WTC11 (cell line): ENCODE data around the gene LVRN. TPM values are rescaled to one million over a fixed set of nuclear protein-coding genes. Genes with fewer than 3 reads are reported as not detected.

Source experiments
- ATAC-seq: fragments of 200-7000 bp; cut with Tn5 transposase; 2 replicates; pipeline ENCODE4 v1.10.0; 2021; ENCODE audit warnings: mild to moderate bottlenecking, moderate library complexity
- CTCF ChIA-PET: fragments of 300-600 bp; sonication (Branson Sonifier 250); formaldehyde crosslinking; loops from one replicate; lab custom pipeline; 2021; ENCODE audit warnings: antibody characterized with exemption; lab: Charles Lee
- POLR2A ChIA-PET: fragments of 350-600 bp; sonication (Branson Sonifier 250); formaldehyde crosslinking; loops from one replicate; lab custom pipeline; 2021; ENCODE audit warnings: antibody characterized with exemption; lab: Charles Lee
- DNase-seq: peaks from one replicate; pipeline ENCODE4 v3.0.0; 2021; ENCODE audit warnings: low spot score
- H3K27ac Mint-ChIP-seq: 2 replicates; pipeline ENCODE4 v1.8.0; 2021; ENCODE audit warnings: mixed read lengths
- H3K27me3 Mint-ChIP-seq: 2 replicates; pipeline ENCODE4 v1.8.0; 2021; ENCODE audit warnings: low read depth, mild to moderate bottlenecking, moderate library complexity, mixed read lengths
- H3K36me3 Mint-ChIP-seq: 2 replicates; pipeline ENCODE4 v1.8.0; 2021; ENCODE audit warnings: mixed read lengths
- H3K4me1 Mint-ChIP-seq: 2 replicates; pipeline ENCODE4 v1.8.0; 2022; ENCODE audit warnings: mixed read lengths
- H3K4me3 Mint-ChIP-seq: 2 replicates; pipeline ENCODE4 v1.8.0; 2021; ENCODE audit warnings: mild to moderate bottlenecking, moderate library complexity, mixed read lengths
- H3K9me3 Mint-ChIP-seq: 2 replicates; pipeline ENCODE4 v1.8.0; 2021; ENCODE audit warnings: mixed read lengths
- CDX4 ChIP-seq: fragments of 250-450 bp; sonication (Bioruptor Pico); IDR thresholded peaks from 2 replicates; pipeline ENCODE4 v1.9.0; 2021; ENCODE audit warnings: moderate library complexity, mild to moderate bottlenecking, inconsistent platforms, borderline replicate concordance
- E2F5 ChIP-seq: sonication (generic); formaldehyde crosslinking; IDR thresholded peaks from 2 replicates; pipeline ENCODE4 v1.8.1; 2022; ENCODE audit warnings: mild to moderate bottlenecking, moderate library complexity, missing genetic modification reagents
- ERG ChIP-seq: fragments of 250-450 bp; sonication (Bioruptor Pico); IDR thresholded peaks from 2 replicates; pipeline ENCODE4 v1.8.0; 2021; ENCODE audit warnings: mild to moderate bottlenecking
- FOXJ3 ChIP-seq: sonication (generic); formaldehyde crosslinking; IDR thresholded peaks from 2 replicates; pipeline ENCODE4 v1.9.0; 2021; ENCODE audit warnings: missing genetic modification reagents, mild to moderate bottlenecking, borderline replicate concordance
- GTF2I ChIP-seq: fragments of 250-450 bp; sonication (Bioruptor Pico); conservative IDR thresholded peaks from 2 replicates; pipeline ENCODE4 v1.4.0; 2021; ENCODE audit warnings: mild to moderate bottlenecking
- MXD4 ChIP-seq: fragments of 250-450 bp; sonication (Bioruptor Pico); IDR thresholded peaks from 2 replicates; pipeline ENCODE4 v1.8.0; 2021; ENCODE audit warnings: mild to moderate bottlenecking, moderate library complexity, borderline replicate concordance
- NR2C2 ChIP-seq: sonication (generic); formaldehyde crosslinking; IDR thresholded peaks from 2 replicates; pipeline ENCODE4 v1.8.0; 2022; ENCODE audit warnings: mild to moderate bottlenecking, missing genetic modification reagents
- NR3C1 ChIP-seq: sonication (generic); formaldehyde crosslinking; conservative IDR thresholded peaks from 2 replicates; pipeline ENCODE4 v1.8.1; 2023; ENCODE audit warnings: low read depth, mild to moderate bottlenecking, missing genetic modification reagents
- RELA ChIP-seq: sonication (generic); formaldehyde crosslinking; IDR thresholded peaks from 2 replicates; pipeline ENCODE4 v1.8.1; 2022; ENCODE audit warnings: missing genetic modification reagents, mild to moderate bottlenecking, borderline replicate concordance
- ZNF219 ChIP-seq: sonication (generic); formaldehyde crosslinking; IDR thresholded peaks from 2 replicates; pipeline ENCODE4 v1.8.0; 2023; ENCODE audit warnings: missing genetic modification reagents, mild to moderate bottlenecking, borderline replicate concordance
- ZNF263 ChIP-seq: sonication (generic); formaldehyde crosslinking; IDR thresholded peaks from 2 replicates; pipeline ENCODE4 v1.8.1; 2022; ENCODE audit warnings: low read depth, mild to moderate bottlenecking, moderate library complexity, missing genetic modification reagents
- ZNF416 ChIP-seq: fragments of 250-450 bp; sonication (Bioruptor Pico); IDR thresholded peaks from 2 replicates; pipeline ENCODE4 v1.9.0; 2021; ENCODE audit warnings: mild to moderate bottlenecking, inconsistent platforms
- ZNF425 ChIP-seq: fragments of 250-450 bp; sonication (Bioruptor Pico); conservative IDR thresholded peaks from 2 replicates; pipeline ENCODE4 v1.9.0; 2021; ENCODE audit warnings: mild to moderate bottlenecking
- ZNF671 ChIP-seq: fragments of 250-450 bp; sonication (Bioruptor Pico); IDR thresholded peaks from 2 replicates; pipeline ENCODE4 v1.8.0; 2021; ENCODE audit warnings: mild to moderate bottlenecking
- total RNA-seq: library from RNA; stranded (reverse); gene quantifications from 3 replicates; pipeline ENCODE4 v1.2.3, GENCODE V29; 2021
- TF ChIP-seq, protein P1 (sequence below): sonication (generic); formaldehyde crosslinking; IDR thresholded peaks from 2 replicates; pipeline ENCODE4 v1.8.0; 2022; ENCODE audit warnings: missing genetic modification reagents
- TF ChIP-seq, protein P2 (sequence below): sonication (generic); formaldehyde crosslinking; IDR thresholded peaks from 2 replicates; pipeline ENCODE4 v1.8.0; 2022; ENCODE audit warnings: mild to moderate bottlenecking, missing genetic modification reagents
- TF ChIP-seq, protein P3 (sequence below): sonication (generic); formaldehyde crosslinking; IDR thresholded peaks from 2 replicates; pipeline ENCODE4 v1.8.1; 2023; ENCODE audit warnings: mild to moderate bottlenecking, missing genetic modification reagents
- TF ChIP-seq, protein P4 (sequence below): sonication (generic); formaldehyde crosslinking; IDR thresholded peaks from 2 replicates; pipeline ENCODE4 v1.8.1; 2023; ENCODE audit warnings: mild to moderate bottlenecking, missing genetic modification reagents, borderline replicate concordance

The LVRN gene
- total RNA-seq, 1 experiment from 2014 or later = 0.13 TPM

GRCh38 chr5:116076496-116076895 is 114.2 kb downstream of the LVRN start:
- H3K27ac Mint-ChIP-seq = no peak overlapping the region
- no peaks in the 10 kb centered on the region for H3K9me3 Mint-ChIP-seq
- no peaks in the 10 kb centered on the region for H3K36me3 Mint-ChIP-seq
- no peaks in the 10 kb centered on the region for H3K27me3 Mint-ChIP-seq
- H3K4me1 Mint-ChIP-seq = no peaks in the 10 kb centered on the region
- DNase-seq (no peak), ATAC-seq (no peak)
- no peak overlapping the region for H3K4me3 Mint-ChIP-seq
- TF ChIP-seq ZNF671 (CRISPR knock-in tag) (no peak), CDX4 (no peak), E2F5 (CRISPR knock-in tag) (no peak), FOXJ3 (no peak), ERG (no peak), GTF2I (CRISPR knock-in tag) (no peak), ZNF416 (CRISPR knock-in tag) (no peak), ZNF219 (no peak), NR2C2 (CRISPR knock-in tag) (no peak), RELA (CRISPR knock-in tag) (no peak), MXD4 (CRISPR knock-in tag) (no peak), ZNF263 (CRISPR knock-in tag) (no peak), NR3C1 (CRISPR knock-in tag) (no peak), ZNF425 (CRISPR knock-in tag) (no peak)
- TF ChIP-seq, protein P1, sequence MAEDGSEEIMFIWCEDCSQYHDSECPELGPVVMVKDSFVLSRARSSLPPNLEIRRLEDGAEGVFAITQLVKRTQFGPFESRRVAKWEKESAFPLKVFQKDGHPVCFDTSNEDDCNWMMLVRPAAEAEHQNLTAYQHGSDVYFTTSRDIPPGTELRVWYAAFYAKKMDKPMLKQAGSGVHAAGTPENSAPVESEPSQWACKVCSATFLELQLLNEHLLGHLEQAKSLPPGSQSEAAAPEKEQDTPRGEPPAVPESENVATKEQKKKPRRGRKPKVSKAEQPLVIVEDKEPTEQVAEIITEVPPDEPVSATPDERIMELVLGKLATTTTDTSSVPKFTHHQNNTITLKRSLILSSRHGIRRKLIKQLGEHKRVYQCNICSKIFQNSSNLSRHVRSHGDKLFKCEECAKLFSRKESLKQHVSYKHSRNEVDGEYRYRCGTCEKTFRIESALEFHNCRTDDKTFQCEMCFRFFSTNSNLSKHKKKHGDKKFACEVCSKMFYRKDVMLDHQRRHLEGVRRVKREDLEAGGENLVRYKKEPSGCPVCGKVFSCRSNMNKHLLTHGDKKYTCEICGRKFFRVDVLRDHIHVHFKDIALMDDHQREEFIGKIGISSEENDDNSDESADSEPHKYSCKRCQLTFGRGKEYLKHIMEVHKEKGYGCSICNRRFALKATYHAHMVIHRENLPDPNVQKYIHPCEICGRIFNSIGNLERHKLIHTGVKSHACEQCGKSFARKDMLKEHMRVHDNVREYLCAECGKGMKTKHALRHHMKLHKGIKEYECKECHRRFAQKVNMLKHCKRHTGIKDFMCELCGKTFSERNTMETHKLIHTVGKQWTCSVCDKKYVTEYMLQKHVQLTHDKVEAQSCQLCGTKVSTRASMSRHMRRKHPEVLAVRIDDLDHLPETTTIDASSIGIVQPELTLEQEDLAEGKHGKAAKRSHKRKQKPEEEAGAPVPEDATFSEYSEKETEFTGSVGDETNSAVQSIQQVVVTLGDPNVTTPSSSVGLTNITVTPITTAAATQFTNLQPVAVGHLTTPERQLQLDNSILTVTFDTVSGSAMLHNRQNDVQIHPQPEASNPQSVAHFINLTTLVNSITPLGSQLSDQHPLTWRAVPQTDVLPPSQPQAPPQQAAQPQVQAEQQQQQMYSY (CRISPR knock-in tag) = no peak
- TF ChIP-seq, protein P2, sequence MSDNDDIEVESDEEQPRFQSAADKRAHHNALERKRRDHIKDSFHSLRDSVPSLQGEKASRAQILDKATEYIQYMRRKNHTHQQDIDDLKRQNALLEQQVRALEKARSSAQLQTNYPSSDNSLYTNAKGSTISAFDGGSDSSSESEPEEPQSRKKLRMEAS (CRISPR knock-in tag) = no peak
- TF ChIP-seq, protein P3, sequence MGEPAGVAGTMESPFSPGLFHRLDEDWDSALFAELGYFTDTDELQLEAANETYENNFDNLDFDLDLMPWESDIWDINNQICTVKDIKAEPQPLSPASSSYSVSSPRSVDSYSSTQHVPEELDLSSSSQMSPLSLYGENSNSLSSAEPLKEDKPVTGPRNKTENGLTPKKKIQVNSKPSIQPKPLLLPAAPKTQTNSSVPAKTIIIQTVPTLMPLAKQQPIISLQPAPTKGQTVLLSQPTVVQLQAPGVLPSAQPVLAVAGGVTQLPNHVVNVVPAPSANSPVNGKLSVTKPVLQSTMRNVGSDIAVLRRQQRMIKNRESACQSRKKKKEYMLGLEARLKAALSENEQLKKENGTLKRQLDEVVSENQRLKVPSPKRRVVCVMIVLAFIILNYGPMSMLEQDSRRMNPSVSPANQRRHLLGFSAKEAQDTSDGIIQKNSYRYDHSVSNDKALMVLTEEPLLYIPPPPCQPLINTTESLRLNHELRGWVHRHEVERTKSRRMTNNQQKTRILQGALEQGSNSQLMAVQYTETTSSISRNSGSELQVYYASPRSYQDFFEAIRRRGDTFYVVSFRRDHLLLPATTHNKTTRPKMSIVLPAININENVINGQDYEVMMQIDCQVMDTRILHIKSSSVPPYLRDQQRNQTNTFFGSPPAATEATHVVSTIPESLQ (CRISPR knock-in tag) = no peak
- TF ChIP-seq, protein P4, sequence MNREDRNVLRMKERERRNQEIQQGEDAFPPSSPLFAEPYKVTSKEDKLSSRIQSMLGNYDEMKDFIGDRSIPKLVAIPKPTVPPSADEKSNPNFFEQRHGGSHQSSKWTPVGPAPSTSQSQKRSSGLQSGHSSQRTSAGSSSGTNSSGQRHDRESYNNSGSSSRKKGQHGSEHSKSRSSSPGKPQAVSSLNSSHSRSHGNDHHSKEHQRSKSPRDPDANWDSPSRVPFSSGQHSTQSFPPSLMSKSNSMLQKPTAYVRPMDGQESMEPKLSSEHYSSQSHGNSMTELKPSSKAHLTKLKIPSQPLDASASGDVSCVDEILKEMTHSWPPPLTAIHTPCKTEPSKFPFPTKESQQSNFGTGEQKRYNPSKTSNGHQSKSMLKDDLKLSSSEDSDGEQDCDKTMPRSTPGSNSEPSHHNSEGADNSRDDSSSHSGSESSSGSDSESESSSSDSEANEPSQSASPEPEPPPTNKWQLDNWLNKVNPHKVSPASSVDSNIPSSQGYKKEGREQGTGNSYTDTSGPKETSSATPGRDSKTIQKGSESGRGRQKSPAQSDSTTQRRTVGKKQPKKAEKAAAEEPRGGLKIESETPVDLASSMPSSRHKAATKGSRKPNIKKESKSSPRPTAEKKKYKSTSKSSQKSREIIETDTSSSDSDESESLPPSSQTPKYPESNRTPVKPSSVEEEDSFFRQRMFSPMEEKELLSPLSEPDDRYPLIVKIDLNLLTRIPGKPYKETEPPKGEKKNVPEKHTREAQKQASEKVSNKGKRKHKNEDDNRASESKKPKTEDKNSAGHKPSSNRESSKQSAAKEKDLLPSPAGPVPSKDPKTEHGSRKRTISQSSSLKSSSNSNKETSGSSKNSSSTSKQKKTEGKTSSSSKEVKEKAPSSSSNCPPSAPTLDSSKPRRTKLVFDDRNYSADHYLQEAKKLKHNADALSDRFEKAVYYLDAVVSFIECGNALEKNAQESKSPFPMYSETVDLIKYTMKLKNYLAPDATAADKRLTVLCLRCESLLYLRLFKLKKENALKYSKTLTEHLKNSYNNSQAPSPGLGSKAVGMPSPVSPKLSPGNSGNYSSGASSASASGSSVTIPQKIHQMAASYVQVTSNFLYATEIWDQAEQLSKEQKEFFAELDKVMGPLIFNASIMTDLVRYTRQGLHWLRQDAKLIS (CRISPR knock-in tag) = no peak
- TF ChIP-seq, all 79 proteins: peak for 0
- ChIA-PET CTCF (interaction anchor here (1.3 kb wide), 1 partner anchor 9 kb away, joined by 6 read pairs; no protein-coding TSS in a partner anchor), POLR2A (no interaction called here)
